HG03521 (cell line): ENCODE measurements around the gene NDUFA9.

ENCODE experiments used
- ATAC-seq: cut with Tn5 transposase; IDR thresholded peaks from one replicate; pipeline ENCODE4 v1.9.1; 2021; ENCODE audit warnings: mild to moderate bottlenecking, moderate library complexity; ENCODE audit not compliant: unreplicated experiment

NDUFA9 gene

GRCh38 chr12:4685317-4685716 is 36.4 kb downstream of the NDUFA9 start:
- ATAC-seq = no peak

GRCh38 chr12:4690760-4691159 is 41.8 kb downstream of the NDUFA9 start:
- ATAC-seq = no peak
